ENCODE data around the gene MRPL22.
"Not testable (repeated sequence)": the region's sequence is repeated elsewhere in the genome, so short reads cannot be mapped to it uniquely, and the experiment has no call there.

The MRPL22 gene

GRCh38 chr5:154940772-154941620 is at the start of gene MRPL22:
Gene MRPL22, plus strand, starts transcription at chr5:154941073. Its CDS starts 38 bp downstream, at chr5:154941111.
- FAIRE-seq, result no peak

GRCh38 chr5:154892369-154892771 is 48.5 kb upstream of the MRPL22 start:
- no peak for FAIRE-seq

GRCh38 chr5:154893381-154893780 is 47.5 kb upstream of the MRPL22 start:
- FAIRE-seq, result no peak

- peak; percentile 10 for FAIRE-seq
These were observed 45.0 kb upstream of the MRPL22 start for GRCh38 chr5:154895606-154896561.

GRCh38 chr5:154896562-154897165 is 44.2 kb upstream of the MRPL22 start:
- no peak for FAIRE-seq

- FAIRE-seq, result no peak
These were observed 42.7 kb upstream of the MRPL22 start for GRCh38 chr5:154898210-154898609.

- no peak for FAIRE-seq
These were observed 41.6 kb upstream of the MRPL22 start for GRCh38 chr5:154899151-154899816.

- FAIRE-seq, result no peak
These were observed 40.8 kb upstream of the MRPL22 start for GRCh38 chr5:154900066-154900465.

- no peak for FAIRE-seq
These were observed 39.6 kb upstream of the MRPL22 start for GRCh38 chr5:154901276-154901675.

GRCh38 chr5:154901913-154902312 is 39.0 kb upstream of the MRPL22 start:
- no peak for FAIRE-seq

- FAIRE-seq, result not testable (repeated sequence)
These were observed 35.3 kb upstream of the MRPL22 start for GRCh38 chr5:154905601-154906000.

- no peak for FAIRE-seq
These were observed 24.0 kb upstream of the MRPL22 start for GRCh38 chr5:154916874-154917273.

GRCh38 chr5:154917757-154918156 is 23.1 kb upstream of the MRPL22 start:
- no peak for FAIRE-seq

GRCh38 chr5:154923441-154924430 is 17.1 kb upstream of the MRPL22 start:
- FAIRE-seq, result no peak

GRCh38 chr5:154933537-154933936 is 7.3 kb upstream of the MRPL22 start:
- no peak for FAIRE-seq

GRCh38 chr5:154934881-154935280 is 6.0 kb upstream of the MRPL22 start:
- no peak for FAIRE-seq

GRCh38 chr5:154937186-154937717 is 3.6 kb upstream of the MRPL22 start:
- FAIRE-seq, result no peak

GRCh38 chr5:154937718-154938466 is 3.0 kb upstream of the MRPL22 start, which contains the start of gene GEMIN5:
Gene GEMIN5, minus strand, starts transcription at chr5:154938211. Its CDS starts 78 bp downstream, at chr5:154938133.
- FAIRE-seq, result no peak

GRCh38 chr5:154939387-154939786 is 1.5 kb upstream of the MRPL22 start:
- FAIRE-seq, result not testable (repeated sequence)

GRCh38 chr5:154940375-154940771 is 500 bp upstream of the MRPL22 start:
- FAIRE-seq, result no peak

Measured in colon (tissue), 2 donors.